LNCaP clone FGC (cell line): ENCODE measurements around the gene FCRLB.
"Not testable (repeated sequence)": the region's sequence is repeated elsewhere in the genome, so short reads cannot be mapped to it uniquely, and the experiment has no call there.

Experiments used
- DNase-seq: peaks from one replicate; pipeline ENCODE4 v3.0.0-alpha.2; 2011; ENCODE audit warnings: low read depth
- H3K4me3 ChIP-seq: 2 replicates; pipeline ENCODE4 v1.5.1; 2011; ENCODE audit warnings: mild to moderate bottlenecking, low read depth, low read length, control low read depth
- CTCF ChIP-seq: IDR thresholded peaks from 2 replicates; pipeline ENCODE4 v1.5.1; 2012; ENCODE audit warnings: mild to moderate bottlenecking; ENCODE audit not compliant: control insufficient read depth, insufficient read depth; ENCODE audit errors: extremely low read depth

The FCRLB gene

GRCh38 chr1:161768461-161768860, 47.1 kb downstream of the FCRLB start:
- H3K4me3 ChIP-seq: no peak overlapping the region
- TF ChIP-seq CTCF: no peak
- DNase-seq: no peak

GRCh38 chr1:161768986-161769672, 47.8 kb downstream of the FCRLB start:
- TF ChIP-seq CTCF: no peak
- DNase-seq: no peak
- H3K4me3 ChIP-seq: no peak overlapping the region

- DNase-seq, H3K4me3 ChIP-seq: not testable (repeated sequence)
Observed at GRCh38 chr1:161769673-161770045, 48.3 kb downstream of the FCRLB start.

DNA sequence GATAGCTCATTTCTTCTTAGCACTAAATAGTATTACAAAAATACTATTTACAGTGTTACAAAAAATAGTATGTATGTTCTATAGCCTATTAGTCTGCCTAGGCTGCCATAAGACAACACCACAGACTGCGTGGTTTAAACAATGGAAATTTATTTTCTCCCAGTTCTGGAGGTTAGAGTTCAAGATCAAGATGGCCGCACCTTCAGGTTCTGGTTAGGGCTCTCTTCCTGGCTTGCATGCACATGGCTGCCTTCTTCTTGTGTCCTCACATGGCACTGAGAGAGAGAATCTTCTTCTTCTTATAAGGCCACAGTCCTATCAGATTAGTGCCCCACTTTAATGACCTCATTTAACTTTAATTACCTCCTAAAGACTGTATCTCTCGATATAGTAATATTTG, 48.9 kb downstream of the FCRLB start:
- no peak for DNase-seq
- TF ChIP-seq CTCF: no peak
- no peak overlapping the region for H3K4me3 ChIP-seq

DNA sequence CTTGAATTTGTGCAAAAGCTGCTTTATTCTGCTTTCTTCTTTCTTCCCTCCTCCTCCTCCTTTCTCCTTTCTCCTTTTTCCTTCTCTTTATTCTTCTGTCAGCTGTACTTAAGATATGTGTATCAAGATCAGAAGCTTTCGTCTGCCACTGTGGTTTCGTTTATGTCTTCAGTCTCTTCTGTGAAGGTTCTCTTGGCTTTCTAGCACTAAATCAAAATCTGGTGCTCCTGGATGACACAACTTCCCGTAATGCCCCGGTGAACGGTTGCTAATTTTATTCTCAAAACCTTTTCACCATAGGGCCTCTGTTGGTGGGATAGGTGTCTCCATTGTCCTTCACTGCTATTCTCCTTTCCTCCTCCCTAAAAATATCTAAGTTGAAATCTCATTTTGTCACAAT, 49.8 kb downstream of the FCRLB start:
- TF ChIP-seq CTCF: no peak
- H3K4me3 ChIP-seq: no peak overlapping the region
- no peak for DNase-seq

DNA sequence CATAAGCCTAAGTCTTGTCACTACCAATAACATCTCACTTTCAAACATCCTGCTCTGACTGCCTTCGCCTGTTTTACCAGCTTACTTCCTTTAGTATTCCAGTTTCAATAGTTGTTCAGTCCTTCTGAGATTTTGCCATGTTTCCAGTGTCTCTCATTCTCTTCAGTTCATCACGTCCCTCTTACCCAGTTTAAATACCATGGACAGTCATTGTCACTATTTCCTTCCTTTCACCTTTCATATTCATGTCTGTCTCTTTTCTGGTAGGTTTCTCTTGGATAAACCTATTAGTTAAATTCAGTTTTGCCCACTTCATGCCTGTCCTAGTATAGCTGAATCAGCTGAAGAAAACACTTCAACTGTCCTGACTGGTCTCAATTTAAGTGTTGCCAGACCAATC, 50.6 kb downstream of the FCRLB start:
- no peak for TF ChIP-seq CTCF
- no peak for DNase-seq
- H3K4me3 ChIP-seq: no peak overlapping the region

- no peak for DNase-seq
- H3K4me3 ChIP-seq: no peak overlapping the region
- no peak for TF ChIP-seq CTCF
Observed at GRCh38 chr1:161772397-161772796, 51.1 kb downstream of the FCRLB start.
